Muscle layer of colon (tissue), 2 donors: ENCODE results near the gene LPP.

Experiments
- H3K27ac ChIP-seq: one replicate; pipeline ENCODE4 v1.7.0; 2013; ENCODE audit warnings: low read depth, mild to moderate bottlenecking, low read length, moderate library complexity
- H3K27me3 ChIP-seq, 2 donors: one replicate each; pipeline ENCODE4 v1.7.0; 2013; ENCODE audit warnings: low read length in 2 of 2, mild to moderate bottlenecking in 2 of 2; ENCODE audit not compliant: insufficient read depth in 2 of 2, control insufficient read depth in 1 of 2
- H3K36me3 ChIP-seq: one replicate; pipeline ENCODE4 v1.7.0; 2013; ENCODE audit warnings: mild to moderate bottlenecking, low read length; ENCODE audit not compliant: insufficient read depth
- H3K4me1 ChIP-seq: one replicate; pipeline ENCODE4 v1.7.0; 2013; ENCODE audit warnings: mild to moderate bottlenecking, low read length; ENCODE audit not compliant: insufficient read depth
- H3K4me3 ChIP-seq, 2 donors: one replicate each; pipeline ENCODE4 v1.7.0; 2013; ENCODE audit warnings: low read length in 2 of 2, low read depth in 1 of 2, mild to moderate bottlenecking in 1 of 2, moderate library complexity in 1 of 2
- H3K9ac ChIP-seq: one replicate; pipeline ENCODE4 v1.7.0; 2013; ENCODE audit warnings: low read length
- H3K9me3 ChIP-seq: one replicate; pipeline ENCODE4 v1.7.0; 2013; ENCODE audit warnings: mild to moderate bottlenecking, low read length
- donor health status: abdominal sarcoma.
- donor health status: Adenocarcinoma of cecum.

LPP gene

GRCh38 chr3:188761964-188762363 lies 608.0 kb downstream of the LPP start:
- H3K27ac ChIP-seq = no peak overlapping the region
- no peaks in the 10 kb centered on the region for H3K27me3 ChIP-seq
- H3K9ac ChIP-seq = no peak overlapping the region
- no peaks in the 10 kb centered on the region for H3K36me3 ChIP-seq
- no peak overlapping the region for H3K4me3 ChIP-seq
- no peaks in the 10 kb centered on the region for H3K9me3 ChIP-seq
- H3K4me1 ChIP-seq = peaks cover 20% of the 10 kb centered on the region

GRCh38 chr3:188764609-188765008 lies 610.7 kb downstream of the LPP start:
- H3K27me3 ChIP-seq = no peaks in the 10 kb centered on the region
- H3K4me3 ChIP-seq = no peak overlapping the region
- no peaks in the 10 kb centered on the region for H3K36me3 ChIP-seq
- no peak overlapping the region for H3K9ac ChIP-seq
- H3K9me3 ChIP-seq = no peaks in the 10 kb centered on the region
- no peak overlapping the region for H3K27ac ChIP-seq
- H3K4me1 ChIP-seq = peaks cover 20% of the 10 kb centered on the region

- no peaks in the 10 kb centered on the region for H3K36me3 ChIP-seq
- no peaks in the 10 kb centered on the region for H3K27me3 ChIP-seq
- H3K27ac ChIP-seq = no peak overlapping the region
- H3K4me3 ChIP-seq = no peak overlapping the region
- peaks cover 29% of the 10 kb centered on the region for H3K4me1 ChIP-seq
- H3K9me3 ChIP-seq = no peaks in the 10 kb centered on the region
- no peak overlapping the region for H3K9ac ChIP-seq
Observed at GRCh38 chr3:188769831-188770230, 615.9 kb downstream of the LPP start.

GRCh38 chr3:188772886-188773285 lies 618.9 kb downstream of the LPP start:
- no peaks in the 10 kb centered on the region for H3K36me3 ChIP-seq
- H3K27ac ChIP-seq = no peak overlapping the region
- H3K27me3 ChIP-seq = no peaks in the 10 kb centered on the region
- H3K4me1 ChIP-seq = peaks cover 42% of the 10 kb centered on the region
- H3K4me3 ChIP-seq = no peak overlapping the region
- H3K9ac ChIP-seq = no peak overlapping the region
- H3K9me3 ChIP-seq = no peaks in the 10 kb centered on the region

- H3K27me3 ChIP-seq = no peaks in the 10 kb centered on the region
- H3K4me1 ChIP-seq = peaks cover 48% of the 10 kb centered on the region
- H3K9ac ChIP-seq = no peak overlapping the region
- no peak overlapping the region for H3K4me3 ChIP-seq
- H3K27ac ChIP-seq = no peak overlapping the region
- H3K36me3 ChIP-seq = no peaks in the 10 kb centered on the region
- no peaks in the 10 kb centered on the region for H3K9me3 ChIP-seq
Observed at GRCh38 chr3:188775412-188775811, 621.5 kb downstream of the LPP start.

- Histone ChIP-seq H3K36me3 (no peaks in the 10 kb centered on the region), H3K27me3 (no peaks in the 10 kb centered on the region), H3K27ac (no peak overlapping the region), H3K9me3 (no peaks in the 10 kb centered on the region), H3K4me1 (peaks cover 55% of the 10 kb centered on the region), H3K9ac (no peak overlapping the region), H3K4me3 (no peak overlapping the region)
Observed at GRCh38 chr3:188776447-188776846, 622.5 kb downstream of the LPP start.

- H3K4me3 ChIP-seq = no peak overlapping the region
- no peak overlapping the region for H3K27ac ChIP-seq
- H3K9ac ChIP-seq = no peak overlapping the region
- peaks cover 39% of the 10 kb centered on the region for H3K4me1 ChIP-seq
- H3K9me3 ChIP-seq = no peaks in the 10 kb centered on the region
- no peaks in the 10 kb centered on the region for H3K36me3 ChIP-seq
- H3K27me3 ChIP-seq = no peaks in the 10 kb centered on the region
Observed at GRCh38 chr3:188778091-188778852, 624.3 kb downstream of the LPP start.

- H3K27me3 ChIP-seq = no peaks in the 10 kb centered on the region
Observed at GRCh38 chr3:188779281-188779980, 625.5 kb downstream of the LPP start.

GRCh38 chr3:188780193-188781147 lies 626.5 kb downstream of the LPP start:
- H3K9ac ChIP-seq = no peak overlapping the region
- H3K9me3 ChIP-seq = no peaks in the 10 kb centered on the region
- H3K36me3 ChIP-seq = no peaks in the 10 kb centered on the region
- H3K4me1 ChIP-seq = peaks cover 34% of the 10 kb centered on the region
- H3K27me3 ChIP-seq = no peaks in the 10 kb centered on the region
- no peak overlapping the region for H3K4me3 ChIP-seq
- H3K27ac ChIP-seq = no peak overlapping the region

More at GRCh38 chr3:188779281-188779980, 625.5 kb downstream of the LPP start:
- H3K36me3 ChIP-seq = no peaks in the 10 kb centered on the region
- no peak overlapping the region for H3K4me3 ChIP-seq
- peaks cover 35% of the 10 kb centered on the region for H3K4me1 ChIP-seq
- H3K27ac ChIP-seq = no peak overlapping the region
- H3K9ac ChIP-seq = no peak overlapping the region
- no peaks in the 10 kb centered on the region for H3K9me3 ChIP-seq

GRCh38 chr3:188782613-188783124 lies 628.7 kb downstream of the LPP start:
- no peaks in the 10 kb centered on the region for H3K27me3 ChIP-seq
- H3K4me1 ChIP-seq = peaks cover 17% of the 10 kb centered on the region
- no peak overlapping the region for H3K4me3 ChIP-seq
- no peaks in the 10 kb centered on the region for H3K36me3 ChIP-seq
- H3K27ac ChIP-seq = no peak overlapping the region
- no peaks in the 10 kb centered on the region for H3K9me3 ChIP-seq
- no peak overlapping the region for H3K9ac ChIP-seq

- no peaks in the 10 kb centered on the region for H3K27me3 ChIP-seq
- no peak overlapping the region for H3K4me3 ChIP-seq
- H3K4me1 ChIP-seq = peaks cover 21% of the 10 kb centered on the region
- H3K9me3 ChIP-seq = no peaks in the 10 kb centered on the region
- no peaks in the 10 kb centered on the region for H3K36me3 ChIP-seq
- no peak overlapping the region for H3K27ac ChIP-seq
- H3K9ac ChIP-seq = no peak overlapping the region
Observed at GRCh38 chr3:188786424-188786823, 632.5 kb downstream of the LPP start.
